ENCODE measurements around the gene TSG101. TPM values are rescaled to one million over a fixed set of nuclear protein-coding genes. Genes with fewer than 3 reads are reported as not detected.

The TSG101 gene
- total RNA-seq (110 and 117 TPM in 2 replicates), polyA plus RNA-seq (151 and 152 TPM in 2 replicates)

- Histone ChIP-seq H3K4me3 (peak within 1 kb of the TSS; percentile 83), H3K27ac (peak within 1 kb of the TSS; percentile 99), H3K4me1 (ENCODE audit: low read depth) (peaks cover 13% of the 10 kb centered on the region), H3K9me3 (ENCODE audit: low read depth) (no peaks in the 10 kb centered on the region), H3K36me3 (no peaks in the 10 kb centered on the region), H3K27me3 (no peaks in the 10 kb centered on the region)
- DNase-seq (ENCODE audit: low read depth in 1 of 2, low spot score in 1 of 2) = peak; percentile 94 to 95
- TF ChIP-seq CTCF (IDR thresholded peaks at IDR 0.05; ENCODE audit: low read depth, low read length) = no peak
These were observed at the start of gene TSG101 for GRCh38 chr11:18526521-18527296. Gene TSG101 (minus strand): TSS chr11:18526942. CDS start chr11:18526816, 126 bp downstream.

DNA sequence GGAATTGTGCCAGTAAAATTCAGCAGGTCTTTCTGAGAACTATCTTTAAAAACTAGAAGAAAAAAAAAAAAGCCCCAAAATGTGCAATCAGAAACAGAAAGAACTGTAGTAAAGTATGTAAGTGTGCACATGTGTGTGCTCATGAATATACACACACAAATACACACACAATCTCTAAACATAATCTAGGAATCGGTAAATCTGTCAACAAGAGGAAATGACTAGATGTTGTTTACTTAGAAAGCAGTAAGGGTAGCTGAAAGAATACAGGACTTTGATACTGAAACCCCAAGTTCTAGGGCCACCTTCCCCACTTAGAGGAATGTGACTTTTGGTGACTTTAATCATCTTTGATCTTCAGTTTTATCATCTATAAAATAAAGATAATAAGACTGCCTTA, 48.6 kb upstream of the TSG101 start:
- no peak for DNase-seq (ENCODE audit: low read depth in 1 of 2, low spot score in 1 of 2)
- H3K36me3 ChIP-seq = peaks cover 10% of the 10 kb centered on the region
- no peaks in the 10 kb centered on the region for H3K4me1 ChIP-seq (ENCODE audit: low read depth)
- no peak overlapping the region for H3K4me3 ChIP-seq
- H3K9me3 ChIP-seq (ENCODE audit: low read depth) = no peaks in the 10 kb centered on the region
- no peak overlapping the region for H3K27ac ChIP-seq
- H3K27me3 ChIP-seq = no peaks in the 10 kb centered on the region
- TF ChIP-seq CTCF (IDR thresholded peaks at IDR 0.05; ENCODE audit: low read depth, low read length) = no peak

DNA sequence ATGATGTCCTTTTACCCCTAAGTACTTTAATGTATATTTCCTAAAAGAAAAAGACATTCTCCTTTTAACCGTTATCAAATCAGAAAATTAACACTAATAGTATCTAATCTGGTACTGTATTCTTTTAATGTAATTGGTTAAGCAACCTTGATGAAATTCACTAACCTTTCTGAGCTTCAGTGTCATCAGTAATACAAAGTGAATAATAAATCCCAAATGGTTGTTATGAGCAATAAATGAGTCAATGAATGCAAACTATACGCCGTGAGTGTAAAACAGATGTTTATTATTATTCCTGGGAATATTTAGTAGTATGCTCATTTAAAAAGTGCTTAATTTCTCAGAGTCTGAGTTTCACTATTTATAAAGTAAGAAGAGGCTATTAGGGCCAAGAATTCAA, 40.3 kb upstream of the TSG101 start:
- Histone ChIP-seq H3K27me3 (no peaks in the 10 kb centered on the region), H3K9me3 (ENCODE audit: low read depth) (no peaks in the 10 kb centered on the region), H3K36me3 (peaks cover 20% of the 10 kb centered on the region), H3K27ac (no peak overlapping the region), H3K4me1 (ENCODE audit: low read depth) (no peaks in the 10 kb centered on the region), H3K4me3 (no peak overlapping the region)
- no peak for DNase-seq (ENCODE audit: low read depth in 1 of 2, low spot score in 1 of 2)
- TF ChIP-seq CTCF (IDR thresholded peaks at IDR 0.05; ENCODE audit: low read depth, low read length) = no peak

GRCh38 chr11:18566406-18566805, 39.7 kb upstream of the TSG101 start:
- Histone ChIP-seq H3K27me3 (no peaks in the 10 kb centered on the region), H3K4me3 (no peak overlapping the region), H3K4me1 (ENCODE audit: low read depth) (no peaks in the 10 kb centered on the region), H3K9me3 (ENCODE audit: low read depth) (no peaks in the 10 kb centered on the region), H3K27ac (no peak overlapping the region), H3K36me3 (peaks cover 17% of the 10 kb centered on the region)
- TF ChIP-seq CTCF (IDR thresholded peaks at IDR 0.05; ENCODE audit: low read depth, low read length) = no peak
- DNase-seq (ENCODE audit: low read depth in 1 of 2, low spot score in 1 of 2) = no peak

DNA sequence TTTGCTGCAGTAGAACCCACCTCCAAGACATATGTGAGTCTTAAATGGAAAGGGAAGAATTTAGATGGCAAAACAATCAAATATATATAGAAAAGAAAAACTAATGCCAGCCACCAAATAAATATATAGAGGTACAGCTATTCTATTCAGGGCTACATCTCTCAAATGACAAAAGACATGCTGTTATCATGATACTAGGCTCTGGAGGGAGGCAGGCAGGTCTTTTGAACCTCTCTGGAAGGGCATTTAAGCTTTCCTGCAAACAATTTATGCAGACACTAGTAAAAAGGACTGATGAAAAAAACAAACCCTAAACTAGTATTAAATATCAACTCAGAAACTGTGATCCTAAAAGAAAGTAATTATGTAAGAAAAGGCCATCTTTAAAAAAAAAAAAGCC, 37.4 kb upstream of the TSG101 start:
- TF ChIP-seq CTCF (IDR thresholded peaks at IDR 0.05; ENCODE audit: low read depth, low read length) = no peak
- no peak overlapping the region for H3K4me3 ChIP-seq
- H3K27ac ChIP-seq = no peak overlapping the region
- H3K36me3 ChIP-seq = peaks cover 11% of the 10 kb centered on the region
- DNase-seq (ENCODE audit: low read depth in 1 of 2, low spot score in 1 of 2) = no peak
- H3K4me1 ChIP-seq (ENCODE audit: low read depth) = no peaks in the 10 kb centered on the region
- H3K9me3 ChIP-seq (ENCODE audit: low read depth) = no peaks in the 10 kb centered on the region
- H3K27me3 ChIP-seq = no peaks in the 10 kb centered on the region

Measured in cardiac muscle cell (in vitro differentiated cells and primary cell).